Left hindlimb (tissue), 1 donor: ENCODE data around the gene ITGAD.
A peak's percentile ranks its signal among the peaks of the same experiment; 100 is the strongest.

ENCODE experiments used
- DNase-seq: peaks from one replicate; pipeline ENCODE4 v3.0.0-alpha.2; 2018

The ITGAD gene

GRCh38 chr16:31365131-31365865 is 27.8 kb upstream of the ITGAD start:
- no peak for DNase-seq

GRCh38 chr16:31367853-31368252 is 25.3 kb upstream of the ITGAD start:
- DNase-seq = no peak

GRCh38 chr16:31371008-31371407 is 22.1 kb upstream of the ITGAD start:
- DNase-seq = no peak

GRCh38 chr16:31371619-31372484 is 21.3 kb upstream of the ITGAD start:
- DNase-seq = no peak

GRCh38 chr16:31373235-31373634 is 19.9 kb upstream of the ITGAD start:
- no peak for DNase-seq

- DNase-seq = no peak
Observed at GRCh38 chr16:31375231-31375630, 17.9 kb upstream of the ITGAD start.

GRCh38 chr16:31376705-31377104 is 16.4 kb upstream of the ITGAD start:
- no peak for DNase-seq

- DNase-seq = no peak
Observed at GRCh38 chr16:31377210-31377903, 15.8 kb upstream of the ITGAD start.

GRCh38 chr16:31380201-31380600 is 12.9 kb upstream of the ITGAD start:
- no peak for DNase-seq

GRCh38 chr16:31382485-31383161 is 10.5 kb upstream of the ITGAD start:
- peak; percentile 47 for DNase-seq

- DNase-seq = no peak
Observed at GRCh38 chr16:31385680-31386079, 7.5 kb upstream of the ITGAD start.

GRCh38 chr16:31386157-31386984 is 6.8 kb upstream of the ITGAD start:
- no peak for DNase-seq

GRCh38 chr16:31388535-31388934 is 4.6 kb upstream of the ITGAD start:
- no peak for DNase-seq

GRCh38 chr16:31390504-31391041 is 2.6 kb upstream of the ITGAD start:
- no peak for DNase-seq

GRCh38 chr16:31395647-31396046 is 2.5 kb downstream of the ITGAD start:
- DNase-seq = no peak

- DNase-seq = no peak
Observed at GRCh38 chr16:31397096-31397660, 4.0 kb downstream of the ITGAD start.

GRCh38 chr16:31397701-31398100 is 4.6 kb downstream of the ITGAD start:
- DNase-seq = no peak

- DNase-seq = no peak
Observed at GRCh38 chr16:31400191-31400590, 7.1 kb downstream of the ITGAD start.

GRCh38 chr16:31401436-31401835 is 8.3 kb downstream of the ITGAD start:
- DNase-seq = no peak

- DNase-seq = no peak
Observed at GRCh38 chr16:31402687-31403086, 9.6 kb downstream of the ITGAD start.

GRCh38 chr16:31403590-31404352 is 10.6 kb downstream of the ITGAD start:
- no peak for DNase-seq
